ENCODE data around the gene FAM222B.

DNA sequence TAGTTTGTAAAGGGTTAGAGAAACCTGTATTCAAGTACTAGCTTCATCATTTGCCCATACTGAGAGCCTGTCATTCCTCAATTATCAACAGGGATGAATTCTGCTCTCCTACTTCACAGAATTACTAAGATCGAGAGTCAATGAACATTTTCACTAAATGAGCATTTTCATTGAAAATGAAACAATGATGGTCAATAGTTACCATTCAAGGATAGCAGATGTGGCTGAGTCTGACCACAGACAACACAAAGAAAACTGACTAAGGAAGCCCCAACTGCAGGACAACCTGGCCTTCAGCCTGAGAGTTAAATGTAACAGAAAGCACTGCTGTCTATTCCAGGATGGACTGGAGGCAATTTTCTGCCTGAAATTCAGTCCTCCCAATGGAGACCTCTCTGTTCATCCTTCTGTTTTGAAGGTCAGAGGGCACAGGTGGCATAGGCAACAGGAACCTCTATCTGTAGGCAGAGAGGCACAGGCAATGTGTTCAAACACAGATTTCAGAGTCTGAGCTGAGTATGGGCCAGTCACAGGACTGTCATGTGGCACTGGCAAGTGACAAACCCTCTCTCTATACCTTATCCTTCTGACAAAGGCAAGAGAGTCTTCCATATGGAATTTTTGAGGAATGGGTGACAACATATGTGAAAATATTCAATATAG, 79.3 kb downstream of the FAM222B start:
- TF ChIP-seq, protein P1, sequence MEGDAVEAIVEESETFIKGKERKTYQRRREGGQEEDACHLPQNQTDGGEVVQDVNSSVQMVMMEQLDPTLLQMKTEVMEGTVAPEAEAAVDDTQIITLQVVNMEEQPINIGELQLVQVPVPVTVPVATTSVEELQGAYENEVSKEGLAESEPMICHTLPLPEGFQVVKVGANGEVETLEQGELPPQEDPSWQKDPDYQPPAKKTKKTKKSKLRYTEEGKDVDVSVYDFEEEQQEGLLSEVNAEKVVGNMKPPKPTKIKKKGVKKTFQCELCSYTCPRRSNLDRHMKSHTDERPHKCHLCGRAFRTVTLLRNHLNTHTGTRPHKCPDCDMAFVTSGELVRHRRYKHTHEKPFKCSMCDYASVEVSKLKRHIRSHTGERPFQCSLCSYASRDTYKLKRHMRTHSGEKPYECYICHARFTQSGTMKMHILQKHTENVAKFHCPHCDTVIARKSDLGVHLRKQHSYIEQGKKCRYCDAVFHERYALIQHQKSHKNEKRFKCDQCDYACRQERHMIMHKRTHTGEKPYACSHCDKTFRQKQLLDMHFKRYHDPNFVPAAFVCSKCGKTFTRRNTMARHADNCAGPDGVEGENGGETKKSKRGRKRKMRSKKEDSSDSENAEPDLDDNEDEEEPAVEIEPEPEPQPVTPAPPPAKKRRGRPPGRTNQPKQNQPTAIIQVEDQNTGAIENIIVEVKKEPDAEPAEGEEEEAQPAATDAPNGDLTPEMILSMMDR (conservative IDR thresholded peaks at IDR 0.05; ENCODE audit: low read depth, low read length): no peak
- TF ChIP-seq POLR2A (IDR thresholded peaks at IDR 0.05; ENCODE audit: low read depth, low read length) (no peak), CHD1 (IDR thresholded peaks at IDR 0.05; ENCODE audit: low read depth, low read length) (no peak), BHLHE40 (IDR thresholded peaks at IDR 0.05; ENCODE audit: low read depth, low read length) (no peak), SMC3 (IDR thresholded peaks at IDR 0.05; ENCODE audit: low read depth, low read length) (no peak), MAZ (IDR thresholded peaks at IDR 0.05; ENCODE audit: borderline replicate concordance, low read depth, low read length) (no peak), RAD21 (IDR thresholded peaks at IDR 0.05; ENCODE audit: low read length) (no peak), MXI1 (IDR thresholded peaks at IDR 0.05; ENCODE audit: borderline replicate concordance, low read depth, low read length) (no peak), RCOR1 (IDR thresholded peaks at IDR 0.05; ENCODE audit: insufficient replicate concordance, low read length) (no peak), CEBPB (IDR thresholded peaks at IDR 0.05; ENCODE audit: low read depth, low read length) (no peak), MAFK (IDR thresholded peaks at IDR 0.05; ENCODE audit: low read depth, low read length) (no peak), RFX5 (IDR thresholded peaks at IDR 0.05; ENCODE audit: low read depth, low read length) (no peak)
- TF ChIP-seq, protein P2, sequence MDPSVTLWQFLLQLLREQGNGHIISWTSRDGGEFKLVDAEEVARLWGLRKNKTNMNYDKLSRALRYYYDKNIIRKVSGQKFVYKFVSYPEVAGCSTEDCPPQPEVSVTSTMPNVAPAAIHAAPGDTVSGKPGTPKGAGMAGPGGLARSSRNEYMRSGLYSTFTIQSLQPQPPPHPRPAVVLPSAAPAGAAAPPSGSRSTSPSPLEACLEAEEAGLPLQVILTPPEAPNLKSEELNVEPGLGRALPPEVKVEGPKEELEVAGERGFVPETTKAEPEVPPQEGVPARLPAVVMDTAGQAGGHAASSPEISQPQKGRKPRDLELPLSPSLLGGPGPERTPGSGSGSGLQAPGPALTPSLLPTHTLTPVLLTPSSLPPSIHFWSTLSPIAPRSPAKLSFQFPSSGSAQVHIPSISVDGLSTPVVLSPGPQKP (IDR thresholded peaks at IDR 0.05; ENCODE audit: borderline replicate concordance, low read depth, low read length): no peak
- TF ChIP-seq, protein P3, sequence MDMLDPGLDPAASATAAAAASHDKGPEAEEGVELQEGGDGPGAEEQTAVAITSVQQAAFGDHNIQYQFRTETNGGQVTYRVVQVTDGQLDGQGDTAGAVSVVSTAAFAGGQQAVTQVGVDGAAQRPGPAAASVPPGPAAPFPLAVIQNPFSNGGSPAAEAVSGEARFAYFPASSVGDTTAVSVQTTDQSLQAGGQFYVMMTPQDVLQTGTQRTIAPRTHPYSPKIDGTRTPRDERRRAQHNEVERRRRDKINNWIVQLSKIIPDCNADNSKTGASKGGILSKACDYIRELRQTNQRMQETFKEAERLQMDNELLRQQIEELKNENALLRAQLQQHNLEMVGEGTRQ (IDR thresholded peaks at IDR 0.05; ENCODE audit: low read depth, low read length): no peak

Measured in IMR-90 (cell line).